Measurements from ENCODE around the gene CHAF1A.
A peak's percentile ranks its signal among the peaks of the same experiment; 100 is the strongest.

Gene CHAF1A

GRCh38 chr19:4401769-4402170 is 670 bp upstream of the CHAF1A start:
- H3K36me3 ChIP-seq (ENCODE audit: low read depth), result peaks cover 49% of the 10 kb centered on the region
- H3K4me1 ChIP-seq (ENCODE audit: insufficient read depth, poor library complexity, severe bottlenecking), result peaks cover 23% of the 10 kb centered on the region
- no peaks in the 10 kb centered on the region for H3K9me3 ChIP-seq (ENCODE audit: severe bottlenecking)
- H3K27ac ChIP-seq (ENCODE audit: poor library complexity, severe bottlenecking), result peak overlapping the region; percentile 50
- peak overlapping the region; percentile 93 for H3K4me3 ChIP-seq (ENCODE audit: severe bottlenecking)
- no peak for TF ChIP-seq CTCF (IDR thresholded peaks at IDR 0.05; ENCODE audit: poor library complexity, severe bottlenecking)
- DNase-seq (ENCODE audit: low spot score) (no peak), ATAC-seq (ENCODE audit: low read depth) (no peak)
- H3K27me3 ChIP-seq (ENCODE audit: insufficient read depth, poor library complexity, severe bottlenecking), result no peaks in the 10 kb centered on the region

GRCh38 chr19:4403005-4403761 is 743 bp downstream of the CHAF1A start:
- H3K4me1 ChIP-seq (ENCODE audit: insufficient read depth, poor library complexity, severe bottlenecking), result peaks cover 23% of the 10 kb centered on the region
- H3K27me3 ChIP-seq (ENCODE audit: insufficient read depth, poor library complexity, severe bottlenecking), result no peaks in the 10 kb centered on the region
- H3K4me3 ChIP-seq (ENCODE audit: severe bottlenecking), result peak overlapping the region; percentile 93
- DNase-seq (ENCODE audit: low spot score), result no peak
- no peak for ATAC-seq (ENCODE audit: low read depth)
- TF ChIP-seq CTCF (IDR thresholded peaks at IDR 0.05; ENCODE audit: poor library complexity, severe bottlenecking), result no peak
- H3K36me3 ChIP-seq (ENCODE audit: low read depth), result peaks cover 39% of the 10 kb centered on the region
- H3K27ac ChIP-seq (ENCODE audit: poor library complexity, severe bottlenecking), result peak overlapping the region; percentile 50
- H3K9me3 ChIP-seq (ENCODE audit: severe bottlenecking), result no peaks in the 10 kb centered on the region

- no peak for TF ChIP-seq CTCF (IDR thresholded peaks at IDR 0.05; ENCODE audit: poor library complexity, severe bottlenecking)
- peaks cover 15% of the 10 kb centered on the region for H3K4me1 ChIP-seq (ENCODE audit: insufficient read depth, poor library complexity, severe bottlenecking)
- ATAC-seq (ENCODE audit: low read depth) (no peak), DNase-seq (ENCODE audit: low spot score) (no peak)
- no peak overlapping the region for H3K27ac ChIP-seq (ENCODE audit: poor library complexity, severe bottlenecking)
- H3K27me3 ChIP-seq (ENCODE audit: insufficient read depth, poor library complexity, severe bottlenecking), result no peaks in the 10 kb centered on the region
- H3K9me3 ChIP-seq (ENCODE audit: severe bottlenecking), result no peaks in the 10 kb centered on the region
- no peak overlapping the region for H3K4me3 ChIP-seq (ENCODE audit: severe bottlenecking)
- H3K36me3 ChIP-seq (ENCODE audit: low read depth), result peaks cover 55% of the 10 kb centered on the region
Measured at GRCh38 chr19:4405977-4406376, 3.5 kb downstream of the CHAF1A start.

- Histone ChIP-seq H3K27me3 (ENCODE audit: insufficient read depth, poor library complexity, severe bottlenecking) (no peaks in the 10 kb centered on the region), H3K27ac (ENCODE audit: poor library complexity, severe bottlenecking) (no peak overlapping the region), H3K36me3 (ENCODE audit: low read depth) (peaks cover 60% of the 10 kb centered on the region), H3K4me3 (ENCODE audit: severe bottlenecking) (no peak overlapping the region), H3K9me3 (ENCODE audit: severe bottlenecking) (no peaks in the 10 kb centered on the region), H3K4me1 (ENCODE audit: insufficient read depth, poor library complexity, severe bottlenecking) (peaks cover 13% of the 10 kb centered on the region)
- TF ChIP-seq CTCF (IDR thresholded peaks at IDR 0.05; ENCODE audit: poor library complexity, severe bottlenecking), result no peak
- DNase-seq (ENCODE audit: low spot score), result no peak
- ATAC-seq (ENCODE audit: low read depth), result no peak
Measured at GRCh38 chr19:4406626-4407025, 4.2 kb downstream of the CHAF1A start.
